GM23248 (cell line): ENCODE results near the gene ATP2C2.

ENCODE experiments used
- EZH2 ChIP-seq: fragments of 200-600 bp; sonication (generic); IDR thresholded peaks from 2 replicates; pipeline ENCODE4 v1.6.1; 2018; ENCODE audit warnings: antibody characterized with exemption, mild to moderate bottlenecking; ENCODE audit not compliant: insufficient read depth, poor library complexity, severe bottlenecking
- EZH2phosphoT487 ChIP-seq: fragments of 200-600 bp; sonication (generic); IDR thresholded peaks from 2 replicates; pipeline ENCODE4 v1.6.1; 2018; ENCODE audit warnings: antibody characterized with exemption, moderate library complexity, mild to moderate bottlenecking, low read depth; ENCODE audit not compliant: insufficient read depth

GRCh38 chr16:84482001-84482891, 113.9 kb downstream of the ATP2C2 start:
- TF ChIP-seq EZH2phosphoT487 (no peak), EZH2 (no peak)
